Right atrium auricular region (tissue), 2 donors: ENCODE data around the gene BCL7A. TPM values are rescaled to one million over a fixed set of nuclear protein-coding genes. Genes with fewer than 3 reads are reported as not detected.
A peak's percentile ranks its signal among the peaks of the same experiment; 100 is the strongest.

Source experiments
- DNase-seq: peaks from one replicate; pipeline ENCODE4 v3.0.0-alpha.2; 2019; ENCODE audit warnings: low spot score
- H3K27ac ChIP-seq, 2 donors: fragments of 200-600 bp; sonication (generic); 1 replicate in 1 of 2; 2 replicates in 1 of 2; pipeline ENCODE4 v1.5.1; 2016 to 2019
- H3K27me3 ChIP-seq, 2 donors: fragments of 200-600 bp; sonication (generic); one replicate each; pipeline versions ENCODE4 v1.5.1 to v1.6.0; 2017 to 2019
- H3K36me3 ChIP-seq: fragments of 200-600 bp; sonication (generic); one replicate; pipeline ENCODE4 v1.5.1; 2016
- H3K4me1 ChIP-seq, 2 donors: fragments of 200-600 bp; sonication (generic); one replicate each; pipeline versions ENCODE4 v1.5.1 to v1.6.0; 2017 to 2019
- H3K4me3 ChIP-seq, 2 donors: fragments of 200-600 bp; sonication (generic); 1 replicate in 1 of 2; 2 replicates in 1 of 2; pipeline ENCODE4 v1.5.1; 2017 to 2019; ENCODE audit warnings: mild to moderate bottlenecking in 1 of 2, moderate library complexity in 1 of 2
- H3K9me3 ChIP-seq, 2 donors: fragments of 200-600 bp; sonication (generic); one replicate each; pipeline ENCODE4 v1.5.1; 2019
- CTCF ChIP-seq, 2 donors: fragments of 200-600 bp; sonication (generic); IDR thresholded peaks; one replicate each; pipeline ENCODE4 v1.5.1; 2019; ENCODE audit warnings: antibody characterized with exemption in 2 of 2
- total RNA-seq, 2 donors: library from RNA; depleted of rRNA; stranded (reverse); fragments of >200 nt; gene quantifications; one replicate each; pipeline ENCODE4 v1.1.0, GENCODE V29; 2016

BCL7A gene
- total RNA-seq, 2 donors from 2014 or later: 11.5 to 21.2 TPM

GRCh38 chr12:122072031-122072970, 50.6 kb downstream of the BCL7A start:
- Histone ChIP-seq H3K9me3 (no peaks in the 10 kb centered on the region), H3K36me3 (no peaks in the 10 kb centered on the region), H3K27me3 (no peaks in the 10 kb centered on the region), H3K27ac (peak overlapping the region; percentile 65 to 89), H3K4me3 (no peak overlapping the region), H3K4me1 (peaks cover 0 to 16% of the 10 kb centered on the region in 2 donors)
- peak in 1 of 2 donors; percentile 55 for TF ChIP-seq CTCF (IDR thresholded peaks at IDR 0.05)
- DNase-seq: peak; percentile 83

GRCh38 chr12:122073815-122074214, 52.1 kb downstream of the BCL7A start:
- no peak for DNase-seq
- no peaks in the 10 kb centered on the region for H3K27me3 ChIP-seq
- H3K36me3 ChIP-seq: no peaks in the 10 kb centered on the region

GRCh38 chr12:122076743-122077495, 55.2 kb downstream of the BCL7A start:
- Histone ChIP-seq H3K27ac (no peak overlapping the region), H3K27me3 (no peaks in the 10 kb centered on the region), H3K9me3 (no peaks in the 10 kb centered on the region), H3K4me1 (peaks cover 0 to 46% of the 10 kb centered on the region in 2 donors), H3K4me3 (no peak overlapping the region), H3K36me3 (no peaks in the 10 kb centered on the region)
- no peak for TF ChIP-seq CTCF (IDR thresholded peaks at IDR 0.05)
- no peak for DNase-seq

More at GRCh38 chr12:122073815-122074214, 52.1 kb downstream of the BCL7A start:
- no peaks in the 10 kb centered on the region for H3K9me3 ChIP-seq
- H3K27ac ChIP-seq: no peak overlapping the region
- H3K4me3 ChIP-seq: no peak overlapping the region
- peaks cover 0 to 25% of the 10 kb centered on the region in 2 donors for H3K4me1 ChIP-seq
- TF ChIP-seq CTCF (IDR thresholded peaks at IDR 0.05): no peak

- peak within 1 kb of the TSS; percentile 64 to 74 for H3K4me3 ChIP-seq
- H3K36me3 ChIP-seq: no peaks in the 10 kb centered on the region
- H3K9me3 ChIP-seq: no peaks in the 10 kb centered on the region
- TF ChIP-seq CTCF (IDR thresholded peaks at IDR 0.05): no peak
- H3K27me3 ChIP-seq: no peaks in the 10 kb centered on the region
- H3K4me1 ChIP-seq: peaks cover 0 to 48% of the 10 kb centered on the region in 2 donors
- peak within 1 kb of the TSS; percentile 81 to 85 for H3K27ac ChIP-seq
- DNase-seq: peak; percentile 95
Observed at GRCh38 chr12:122078141-122079032, 56.7 kb downstream of the BCL7A start, which contains the start of gene MLXIP. Gene MLXIP, plus strand, starts transcription at chr12:122078756. Its CDS starts 98 bp downstream, at chr12:122078854.

GRCh38 chr12:122079033-122079531, 57.4 kb downstream of the BCL7A start:
- Histone ChIP-seq H3K36me3 (no peaks in the 10 kb centered on the region), H3K4me3 (peak overlapping the region; percentile 64 to 74), H3K27ac (peak overlapping the region; percentile 81 to 85), H3K4me1 (peaks cover 0 to 55% of the 10 kb centered on the region in 2 donors), H3K9me3 (no peaks in the 10 kb centered on the region), H3K27me3 (no peaks in the 10 kb centered on the region)
- TF ChIP-seq CTCF (IDR thresholded peaks at IDR 0.05): no peak
- no peak for DNase-seq
